H1 (cell line): Measurements from ENCODE around the gene KCNK13. TPM values are rescaled to one million over a fixed set of nuclear protein-coding genes. Genes with fewer than 3 reads are reported as not detected.

Source experiments
- BCL11A ChIP-seq, 2 experiments: IDR thresholded peaks; one replicate each; pipeline ENCODE4 v1.6.1; 2011; ENCODE audit warnings: low read depth in 2 of 2, low read length in 2 of 2, mild to moderate bottlenecking in 2 of 2
- FOSL1 ChIP-seq: IDR thresholded peaks from 2 replicates; pipeline ENCODE4 v1.6.1; 2011; ENCODE audit warnings: mild to moderate bottlenecking, low read depth, low read length, moderate library complexity; ENCODE audit not compliant: insufficient read depth
- JUN ChIP-seq: IDR thresholded peaks from 2 replicates; pipeline ENCODE4 v1.6.1; 2011; ENCODE audit warnings: low read depth, mild to moderate bottlenecking, improper control_type of control experiment, low read length
- KDM1A ChIP-seq: fragments of 200-600, 300-600 bp; sonication (generic); IDR thresholded peaks from 2 replicates; pipeline ENCODE4 v1.7.1; 2016; ENCODE audit warnings: mild to moderate bottlenecking, low read length, borderline replicate concordance
- PHF8 ChIP-seq: fragments of 200-600 bp; sonication (generic); conservative IDR thresholded peaks from 2 replicates; pipeline ENCODE4 v1.7.1; 2012; ENCODE audit warnings: low read depth, mild to moderate bottlenecking, inconsistent platforms, low read length, moderate library complexity
- RBBP5 ChIP-seq: IDR thresholded peaks from 2 replicates; pipeline ENCODE4 v1.7.1; 2012; ENCODE audit warnings: low read depth, mild to moderate bottlenecking, inconsistent platforms, low read length, moderate library complexity, borderline replicate concordance
- SIX5 ChIP-seq: IDR thresholded peaks from 2 replicates; pipeline ENCODE4 v1.6.1; 2011; ENCODE audit warnings: mild to moderate bottlenecking, low read depth, low read length
- SP4 ChIP-seq: IDR thresholded peaks from 2 replicates; pipeline ENCODE4 v1.6.1; 2012; ENCODE audit warnings: low read length, inconsistent platforms
- YY1 ChIP-seq: IDR thresholded peaks from 2 replicates; pipeline ENCODE4 v1.6.1; 2011; ENCODE audit warnings: low read depth, mild to moderate bottlenecking, low read length
- polyA plus RNA-seq, 7 experiments: library from polyadenylated mRNA; depleted of rRNA in 3 of 7; stranded (reverse) in 5 of 7; unstranded in 2 of 7; fragments of >200 nt in 5 of 7; fragments of 200-250 nt in 2 of 7; gene quantifications; 1 replicate in 5 of 7; 2 replicates in 1 of 7; 4 replicates in 1 of 7; pipeline versions ENCODE4 v1.2.1 to v1.2.3, GENCODE V29; 2011 to 2013; ENCODE audit warnings: missing spikeins in 2 of 7, mixed read lengths in 2 of 7
- total RNA-seq: library from RNA; stranded (reverse); fragmentation: NEBNext Ultra II Directional; extraction: Animal tissue kit (Norgen Biotek cat#: 25700); gene quantifications from 2 replicates; pipeline ENCODE4 v1.2.1, GENCODE V29; 2021

The KCNK13 gene
- total and polyA plus RNA-seq, 2 of the 8 experiments (the other 6 are each of a cell fraction or from before 2014, with no cell fraction given), result 0.39 to 0.48 TPM

GRCh38 chr14:90111895-90112534 lies 50.2 kb downstream of the KCNK13 start (continued):
- TF ChIP-seq FOSL1 (no peak), SIX5 (no peak), YY1 (no peak), PHF8 (no peak), BCL11A (IDR thresholded peaks at IDR 0.05; ENCODE audit: low read depth in 2 of 2, low read length in 2 of 2) (no peak), RBBP5 (no peak), JUN (no peak), SP4 (no peak), KDM1A (no peak)
